ENCODE measurements around the gene ZNF135.

Gene ZNF135

DNA sequence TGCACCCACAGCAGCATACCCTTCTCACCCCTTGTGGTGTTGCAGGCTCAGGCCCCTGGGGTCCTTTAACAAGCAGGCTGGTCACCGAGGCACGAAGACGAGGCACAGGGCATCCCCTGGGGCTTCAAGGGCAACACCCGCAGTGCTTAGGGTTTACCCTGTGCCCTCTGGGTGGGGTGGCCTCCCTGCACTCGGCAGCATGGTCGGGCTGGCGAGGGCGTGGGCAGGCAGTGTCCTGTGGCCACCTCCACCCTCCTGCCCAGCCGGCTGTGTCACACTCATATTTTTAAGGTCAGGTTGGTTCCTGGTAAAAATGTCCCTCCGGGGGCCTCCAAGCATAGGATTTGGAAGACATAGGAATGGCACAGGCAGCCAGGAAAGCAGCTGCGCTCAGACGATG is 11.4 kb upstream of the ZNF135 start:
- no peak for DNase-seq

DNA sequence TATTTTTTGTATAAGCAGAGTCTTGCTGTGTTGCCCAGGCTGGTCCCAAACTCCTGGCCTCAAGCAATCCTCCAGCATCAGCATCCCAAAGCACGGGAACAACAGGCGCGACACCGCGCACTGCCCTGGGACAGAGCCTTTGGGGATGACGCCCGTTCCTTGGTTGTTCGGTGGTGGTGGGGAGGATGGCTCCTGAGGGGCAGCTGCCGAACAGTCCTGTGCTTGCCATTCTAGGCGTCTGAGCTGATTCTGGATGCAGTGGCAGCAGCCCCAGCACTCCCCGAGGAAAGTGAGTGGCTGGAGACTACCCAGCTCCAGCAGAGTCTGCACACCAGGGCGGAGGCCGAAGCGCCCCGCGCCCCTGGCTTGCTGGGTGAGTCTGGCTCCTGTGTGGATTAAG is 6.8 kb upstream of the ZNF135 start:
- no peak for DNase-seq

DNA sequence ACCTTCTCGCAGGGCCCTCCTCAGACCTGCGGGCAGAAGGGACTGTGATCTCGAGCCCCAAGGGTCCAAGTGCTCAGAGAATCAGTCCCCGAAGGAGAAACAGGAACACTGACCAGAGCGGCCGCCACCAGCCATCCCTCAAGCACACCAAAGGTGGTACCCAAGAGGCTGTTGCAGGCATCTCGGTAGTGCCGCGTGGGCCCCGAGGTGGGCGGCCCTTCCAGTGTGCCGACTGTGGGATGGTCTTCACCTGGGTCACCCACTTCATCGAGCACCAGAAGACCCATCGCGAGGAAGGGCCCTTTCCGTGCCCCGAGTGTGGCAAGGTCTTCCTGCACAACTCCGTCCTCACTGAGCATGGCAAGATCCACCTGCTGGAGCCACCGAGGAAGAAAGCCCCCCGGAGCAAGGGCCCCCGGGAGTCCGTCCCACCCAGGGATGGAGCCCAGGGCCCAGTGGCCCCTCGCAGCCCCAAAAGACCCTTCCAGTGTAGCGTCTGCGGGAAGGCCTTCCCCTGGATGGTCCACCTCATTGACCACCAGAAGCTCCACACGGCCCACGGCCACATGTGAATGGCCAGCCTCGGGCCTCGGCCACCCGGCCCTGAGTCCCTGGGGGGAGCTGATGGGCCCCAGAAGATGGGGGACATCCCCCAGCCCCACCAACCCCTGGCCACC is 5.5 kb upstream of the ZNF135 start:
- no peak for DNase-seq

DNA sequence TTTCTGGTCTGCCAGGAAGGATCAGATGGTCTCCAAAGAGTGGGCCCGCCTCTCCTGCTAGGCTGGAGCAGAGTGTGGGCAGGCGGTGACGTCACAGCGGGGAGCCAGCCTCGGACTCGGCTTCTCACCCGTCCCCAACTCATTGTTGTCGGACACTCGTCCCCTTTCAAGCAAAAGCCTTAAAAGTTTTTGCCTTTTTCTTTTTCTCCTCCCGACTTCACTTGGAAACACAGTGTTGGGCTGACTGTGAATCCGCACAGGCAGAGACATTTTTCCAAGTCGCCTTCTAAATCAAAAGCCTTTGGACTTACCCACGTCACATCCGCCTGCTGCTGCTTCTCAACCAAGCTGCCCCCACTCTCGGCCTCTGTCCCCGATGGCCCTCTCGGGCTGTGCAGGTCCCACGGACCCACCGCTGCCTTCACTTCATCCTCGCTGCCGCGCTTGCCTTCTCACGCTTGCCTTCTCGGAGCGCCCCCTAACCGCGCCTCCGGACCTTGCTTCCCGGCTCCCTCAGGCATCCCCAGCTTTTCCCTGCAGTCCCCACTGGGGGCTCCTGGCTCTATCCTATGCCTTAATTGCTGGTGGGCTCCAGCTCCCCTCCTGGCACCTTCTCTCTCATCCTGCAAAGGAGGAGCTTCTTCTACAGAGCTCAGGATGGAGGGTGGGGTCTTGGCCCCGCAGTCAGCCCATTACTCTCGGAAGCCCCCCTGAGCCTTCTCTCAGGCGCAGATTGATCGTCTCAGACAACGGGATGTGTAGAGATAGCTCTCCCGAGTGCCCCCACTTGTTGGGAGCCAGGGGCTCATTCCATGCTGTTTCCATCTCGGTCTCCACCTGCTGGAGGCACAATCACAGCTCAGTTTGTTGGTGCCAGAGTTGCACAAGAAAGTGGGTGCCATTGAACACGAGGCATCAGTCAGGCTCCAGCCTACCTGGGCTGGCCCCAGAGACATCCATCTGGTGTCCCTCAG is 3.9 kb upstream of the ZNF135 start:
- no peak for DNase-seq

DNA sequence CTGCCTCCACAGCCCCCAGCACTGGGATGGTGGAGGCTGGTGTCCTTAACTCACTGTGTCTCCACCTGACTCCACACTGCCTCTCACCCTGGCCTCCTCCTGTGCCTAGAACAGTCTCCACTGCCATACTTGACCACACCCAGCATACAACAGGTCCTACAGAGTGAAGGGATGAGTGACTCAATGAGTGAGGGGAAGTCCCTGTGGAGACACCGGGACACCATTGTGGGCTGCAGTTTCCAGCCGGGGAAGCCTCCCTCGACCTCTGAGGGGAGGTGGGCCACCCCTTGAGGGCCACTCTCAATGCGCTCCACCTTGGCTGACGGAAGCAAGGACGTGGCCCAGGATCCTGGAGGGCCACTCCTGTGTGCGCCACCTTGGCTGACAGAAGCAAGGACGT is 2.8 kb upstream of the ZNF135 start:
- no peak for DNase-seq

DNA sequence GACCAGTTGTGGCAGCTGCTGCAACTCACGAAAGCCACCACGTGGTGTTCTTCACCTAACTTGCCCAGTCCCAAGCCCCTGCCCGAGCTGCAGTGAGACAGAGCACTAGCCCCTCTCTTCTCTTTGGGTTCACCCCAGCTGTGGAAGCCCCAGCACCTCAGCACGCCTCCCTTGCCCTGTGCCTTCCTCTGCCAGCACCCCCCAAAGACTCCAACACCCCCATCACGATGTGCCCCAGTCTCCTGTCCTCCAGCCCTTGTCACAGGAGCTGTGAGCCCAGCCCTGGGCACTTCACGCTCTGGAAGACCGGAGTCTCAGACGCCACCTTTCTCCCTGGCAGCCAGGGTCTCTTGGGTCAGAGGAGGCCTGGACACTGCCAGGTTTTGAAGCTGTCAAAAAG is 2.2 kb upstream of the ZNF135 start:
- DNase-seq = no peak

DNA sequence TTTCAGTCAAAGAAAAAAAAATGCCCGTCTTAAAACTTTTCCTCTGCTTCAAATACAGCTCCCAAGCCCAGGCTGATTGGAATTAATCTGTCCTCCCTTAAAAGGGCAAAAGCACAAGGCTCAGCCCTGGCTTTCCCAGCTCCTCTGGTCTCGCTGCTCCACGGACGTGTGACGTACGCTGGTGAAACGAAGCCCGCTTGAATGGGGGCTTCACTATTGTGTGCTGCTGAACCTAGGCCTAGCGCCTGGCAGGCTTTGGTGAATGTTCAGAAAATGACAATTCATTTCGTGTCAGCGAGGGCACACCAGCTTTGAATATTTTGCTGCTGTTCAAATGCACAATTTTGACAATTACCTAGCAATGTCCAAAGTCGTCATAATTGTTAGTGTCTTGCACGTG is 615 bp upstream of the ZNF135 start:
- no peak for DNase-seq

DNA sequence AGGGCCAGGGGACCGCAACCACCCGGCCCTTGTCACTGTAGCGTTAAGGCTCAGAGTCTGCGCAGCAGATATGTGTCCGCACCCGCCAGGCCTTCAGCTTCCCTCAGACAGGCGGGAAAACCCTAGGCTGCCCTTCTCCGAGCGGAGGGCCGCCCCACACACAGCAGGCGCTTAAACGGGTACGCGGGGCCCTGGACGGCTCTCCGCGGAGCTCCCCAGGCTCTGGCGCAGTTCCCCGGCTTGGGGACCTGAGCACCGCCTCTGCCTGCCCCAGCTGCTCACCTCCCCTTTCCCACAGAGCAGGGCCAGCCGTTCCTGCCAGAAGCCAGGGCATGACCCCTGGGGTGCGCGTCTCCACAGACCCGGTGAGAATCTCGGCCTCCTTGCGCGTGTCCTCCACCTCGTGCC is 593 bp downstream of the ZNF135 start:
- DNase-seq = no peak

DNA sequence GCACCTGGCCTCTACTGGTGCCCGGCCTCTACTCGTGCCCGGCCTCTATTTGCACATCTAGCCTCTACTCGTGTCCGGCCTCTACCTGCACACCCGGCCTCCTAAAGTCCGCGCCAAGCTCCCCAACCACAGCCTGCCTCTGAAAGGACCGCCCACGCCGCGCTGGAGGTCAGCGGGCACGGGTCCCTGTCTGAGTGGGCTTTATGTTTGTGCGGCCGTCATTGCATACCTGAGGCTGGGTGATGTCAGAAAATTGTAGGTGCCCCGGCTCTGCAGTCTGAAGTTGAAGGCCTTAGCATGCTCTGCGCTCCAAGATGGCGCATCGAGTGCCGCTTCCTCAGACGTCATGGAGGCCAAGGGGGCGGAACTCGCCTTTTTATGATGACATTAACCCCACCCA is 1.1 kb downstream of the ZNF135 start:
- DNase-seq = no peak

DNA sequence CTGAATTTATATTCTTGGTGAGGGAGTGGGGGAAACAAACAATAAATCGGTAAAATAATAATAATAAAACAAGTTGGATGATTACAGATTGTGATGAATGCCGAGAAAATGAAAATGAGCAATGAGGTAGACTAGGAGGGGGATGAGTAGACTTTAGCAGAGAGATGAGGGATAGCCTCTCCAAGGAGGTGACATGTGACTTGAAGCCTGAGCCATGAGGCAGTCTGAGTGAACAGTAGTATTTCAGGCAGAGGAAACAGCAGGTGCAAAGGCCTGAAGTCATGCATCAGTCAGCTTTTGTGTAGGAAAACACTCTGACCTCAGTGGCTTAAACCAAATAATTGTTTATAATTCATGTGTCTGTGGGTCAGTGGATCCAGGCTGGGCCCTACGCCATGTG is 4.6 kb downstream of the ZNF135 start:
- DNase-seq = no peak

DNA sequence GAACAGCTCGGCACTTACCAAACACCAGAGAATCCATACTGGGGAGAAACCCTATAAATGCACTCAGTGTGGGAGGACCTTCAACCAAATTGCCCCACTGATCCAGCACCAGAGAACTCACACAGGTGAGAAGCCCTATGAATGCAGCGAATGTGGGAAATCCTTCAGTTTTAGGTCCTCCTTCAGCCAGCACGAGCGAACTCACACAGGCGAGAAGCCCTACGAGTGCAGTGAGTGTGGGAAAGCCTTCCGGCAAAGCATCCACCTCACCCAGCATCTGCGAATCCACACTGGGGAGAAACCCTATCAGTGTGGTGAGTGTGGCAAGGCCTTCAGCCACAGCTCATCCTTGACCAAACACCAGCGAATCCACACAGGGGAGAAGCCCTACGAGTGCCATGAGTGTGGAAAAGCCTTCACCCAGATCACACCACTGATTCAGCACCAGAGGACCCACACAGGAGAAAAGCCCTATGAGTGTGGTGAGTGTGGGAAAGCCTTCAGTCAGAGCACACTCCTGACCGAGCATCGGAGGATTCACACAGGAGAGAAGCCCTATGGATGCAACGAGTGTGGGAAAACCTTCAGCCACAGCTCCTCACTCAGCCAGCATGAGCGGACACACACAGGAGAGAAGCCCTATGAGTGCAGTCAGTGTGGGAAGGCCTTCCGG is 8.3 kb downstream of the ZNF135 start:
- DNase-seq = no peak

DNA sequence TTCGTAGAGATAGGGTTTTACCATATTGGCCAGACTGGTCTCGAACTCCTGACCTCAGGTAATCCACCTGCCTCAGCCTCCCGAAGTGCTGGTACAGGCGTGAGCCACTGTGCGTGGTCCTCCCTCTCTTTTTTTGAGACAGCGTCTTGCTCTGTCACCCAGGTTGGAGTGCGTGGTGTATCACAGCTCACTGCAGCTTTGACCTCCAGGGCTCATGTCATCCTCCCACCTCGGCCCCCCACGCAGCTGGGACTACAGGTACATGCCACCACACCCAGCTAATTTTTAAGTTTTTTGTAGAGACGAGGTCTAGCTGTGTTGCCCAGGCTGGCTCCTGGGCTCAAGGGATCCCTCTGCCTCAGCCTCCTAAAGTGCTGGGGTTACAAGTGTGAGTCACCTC is 20.7 kb downstream of the ZNF135 start:
- DNase-seq = no peak

DNA sequence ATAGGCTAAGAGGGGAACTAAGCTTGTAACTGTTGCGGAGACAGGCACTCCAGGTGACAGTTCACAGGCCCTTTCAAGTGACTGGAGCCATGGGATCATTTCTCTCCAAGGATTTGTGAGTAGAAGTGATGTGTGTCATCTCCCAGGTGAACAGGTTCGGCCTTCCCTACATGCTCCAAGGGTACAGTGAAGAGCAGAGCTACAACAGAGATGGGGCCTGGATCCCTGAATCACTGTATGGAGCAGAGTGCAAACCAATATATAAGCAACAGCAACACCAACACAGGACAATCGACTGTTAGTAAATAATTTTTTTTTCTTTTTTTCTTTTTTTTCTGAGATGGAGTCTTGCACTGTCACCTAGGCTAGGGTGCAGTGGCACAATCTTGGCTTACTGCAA is 23.9 kb downstream of the ZNF135 start:
- no peak for DNase-seq

DNA sequence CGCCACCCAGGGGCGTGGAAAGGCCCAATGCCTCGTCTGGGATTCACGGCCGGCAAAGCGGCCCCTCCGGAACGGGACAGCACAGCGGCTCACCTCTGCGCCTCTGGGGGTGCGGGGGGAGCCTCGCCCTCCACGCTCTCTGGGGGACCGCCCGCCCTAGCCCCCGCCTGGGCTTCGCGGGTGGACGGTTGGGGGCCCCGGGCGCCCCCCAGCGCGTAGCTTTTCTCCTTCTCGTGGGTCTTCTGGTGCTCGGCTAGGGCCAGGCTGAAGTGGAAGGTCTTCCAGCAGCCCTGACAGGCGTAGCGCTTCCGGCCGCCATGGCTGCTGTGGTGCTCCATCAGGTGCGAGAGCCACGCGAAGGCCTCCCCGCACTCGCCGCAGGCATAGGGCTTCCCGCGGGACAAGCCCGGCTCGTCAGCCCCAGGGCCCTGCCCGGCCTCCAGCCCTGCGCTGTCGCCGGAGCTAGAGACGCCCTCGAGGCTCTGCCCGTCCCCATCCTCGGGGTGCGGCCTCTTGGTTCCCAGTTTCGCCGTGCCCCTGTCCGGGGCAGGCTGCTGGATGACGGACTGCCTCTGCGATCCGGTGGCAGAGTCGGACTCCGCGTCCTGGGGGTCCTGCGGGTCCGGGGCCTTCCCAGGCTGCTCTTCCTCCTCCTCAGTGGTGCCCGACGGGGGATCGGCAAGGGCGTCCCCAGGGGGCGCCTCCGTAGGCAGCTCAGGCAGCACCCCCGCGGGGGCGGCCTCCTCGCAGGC is 25.7 kb downstream of the ZNF135 start:
- DNase-seq = no peak

DNA sequence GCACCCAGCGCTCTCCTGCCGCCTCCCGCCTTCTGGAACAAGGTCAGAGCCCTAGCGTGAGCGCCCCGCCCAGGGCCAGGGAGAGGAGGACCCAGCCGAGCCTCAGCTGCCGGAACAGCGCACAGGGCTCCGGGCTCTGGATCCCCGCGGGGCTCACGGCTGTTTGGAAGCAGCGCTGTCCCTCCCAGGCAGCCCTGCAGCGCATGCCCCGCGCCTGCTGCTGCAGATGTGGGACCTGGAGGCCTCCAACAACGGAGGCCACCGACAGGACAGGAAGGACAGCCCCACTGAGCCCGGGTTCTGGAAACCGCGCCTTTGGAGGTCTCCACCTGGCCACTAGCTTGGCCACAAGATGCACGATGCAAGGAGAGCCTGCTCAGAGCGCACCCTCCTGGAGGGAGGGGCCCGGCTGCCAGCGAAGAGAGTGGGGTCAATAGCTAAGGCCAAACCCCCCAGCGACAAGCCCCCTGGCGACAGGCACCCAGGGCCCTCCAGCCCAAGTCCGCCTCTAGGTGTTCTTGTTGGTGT is 26.3 kb downstream of the ZNF135 start:
- no peak for DNase-seq

DNA sequence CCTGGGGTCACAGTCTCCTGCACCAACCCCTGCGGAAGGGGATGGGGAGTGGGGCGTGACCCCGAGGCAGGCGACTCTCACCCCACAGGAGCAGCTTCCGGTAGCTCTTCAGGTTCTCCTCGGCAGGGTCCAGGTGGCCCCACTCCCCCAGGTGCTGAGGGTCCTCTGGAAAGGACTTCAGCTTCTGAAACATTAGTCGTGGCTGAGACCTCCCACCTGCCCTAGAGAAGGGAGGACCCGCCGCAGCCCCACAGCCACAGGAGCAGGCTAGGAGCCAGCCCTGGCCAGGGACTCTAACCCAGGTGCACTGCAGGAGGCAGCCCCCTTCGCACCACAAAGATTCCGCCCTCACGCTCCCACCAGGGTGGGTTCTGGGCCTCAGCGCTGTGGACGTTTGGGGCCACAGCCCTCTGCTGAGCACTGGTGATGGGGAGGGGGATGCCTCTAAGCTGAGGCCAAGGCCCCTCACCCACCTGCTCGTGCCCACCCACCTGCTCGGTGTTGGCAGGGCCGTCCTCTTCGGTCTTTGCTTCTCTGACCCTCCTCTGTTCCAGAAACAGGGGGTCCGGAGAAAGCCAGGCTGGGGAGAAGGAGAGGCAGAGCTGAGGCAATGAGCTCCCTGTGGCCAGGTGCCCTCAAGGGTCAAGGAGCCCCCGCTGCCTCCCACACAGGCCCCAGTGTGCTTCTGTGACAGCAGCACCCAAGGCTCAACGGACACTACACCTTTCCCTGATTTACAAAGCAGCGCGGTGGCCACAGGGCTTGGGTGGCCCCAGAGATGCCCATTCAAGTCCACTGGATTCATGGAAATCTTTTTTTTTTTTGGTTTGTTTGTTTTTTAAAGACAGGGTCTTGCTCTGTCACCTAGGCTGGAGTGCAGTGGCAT is 28.0 kb downstream of the ZNF135 start:
- DNase-seq = no peak

DNA sequence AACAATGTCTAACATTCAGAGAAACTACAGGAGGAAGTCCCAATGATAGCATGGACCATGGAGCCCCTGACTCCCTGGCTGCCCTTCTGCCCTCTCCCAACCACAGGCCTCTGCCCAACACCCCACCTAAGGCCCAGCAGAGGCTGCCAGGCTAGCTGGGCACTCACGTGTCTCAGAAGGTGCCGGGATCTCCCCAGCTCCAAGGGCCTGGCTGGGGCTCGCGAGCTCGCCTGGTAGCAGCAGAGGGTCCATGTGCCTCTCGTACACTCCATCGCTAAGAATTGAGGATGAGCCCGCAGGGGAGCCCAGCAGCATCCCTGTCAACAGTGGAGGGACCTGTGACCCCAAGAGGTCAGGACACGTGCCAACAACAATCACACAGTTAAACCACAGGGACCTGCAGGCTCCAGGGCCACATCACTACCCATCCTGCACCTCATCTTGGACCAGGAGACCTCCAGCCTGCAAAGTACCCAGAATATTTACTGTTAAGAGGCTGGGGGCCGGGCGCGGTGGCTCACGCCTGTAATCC is 29.5 kb downstream of the ZNF135 start:
- no peak for DNase-seq

DNA sequence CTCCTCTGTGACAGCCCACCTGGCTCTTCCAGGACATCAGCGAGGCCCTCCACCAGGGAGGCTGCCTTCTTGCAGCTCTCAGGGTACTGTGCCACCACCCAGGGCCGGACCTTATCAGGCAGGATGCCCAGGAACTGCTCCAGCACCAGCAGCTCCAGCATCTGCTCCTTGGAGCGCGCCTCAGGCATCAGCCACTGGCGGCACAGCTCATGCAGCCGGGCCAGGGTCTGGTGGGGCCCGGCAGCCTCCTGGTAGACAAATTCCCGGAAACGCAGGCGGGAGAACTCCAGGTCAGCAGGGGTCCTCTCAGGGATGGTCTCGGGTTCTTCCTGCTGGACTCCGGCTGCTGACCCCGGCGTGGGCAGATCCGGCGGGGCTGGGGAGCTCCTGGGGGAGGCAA is 30.8 kb downstream of the ZNF135 start:
- DNase-seq = no peak

DNA sequence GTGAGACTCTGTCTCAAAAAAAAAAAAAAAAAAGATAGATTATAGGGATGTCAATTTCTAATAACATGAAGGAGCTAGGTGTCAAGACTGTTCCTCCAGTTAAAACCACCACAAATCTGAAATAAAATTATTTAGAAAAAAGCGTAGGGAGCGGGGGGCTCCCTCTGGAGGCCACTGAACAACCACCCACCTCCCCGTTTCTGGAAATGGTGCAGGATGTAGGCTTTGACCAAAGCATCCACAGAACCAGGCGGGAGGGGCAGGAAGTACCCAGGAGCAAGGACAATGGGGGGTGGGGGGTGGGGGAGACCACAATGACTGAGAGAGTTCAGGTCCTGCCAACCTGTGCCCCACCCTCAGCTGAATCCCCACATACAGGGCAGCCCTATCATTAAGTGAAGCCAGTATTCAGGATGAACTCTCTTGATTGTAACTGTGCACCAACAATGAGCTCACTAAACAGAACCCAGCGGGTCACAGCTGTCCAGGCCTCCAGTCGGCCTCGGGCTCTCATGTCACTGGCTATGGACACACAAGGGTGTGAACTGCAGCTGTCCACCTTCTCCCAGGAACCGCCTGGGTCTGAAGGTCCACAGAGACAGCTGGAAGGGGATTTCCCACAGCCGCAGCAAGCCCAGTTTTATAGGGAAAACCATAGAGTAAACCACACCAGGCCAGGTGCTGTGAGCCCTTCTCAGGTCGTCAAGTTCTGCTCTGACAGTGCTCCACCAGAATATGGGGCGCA is 32.3 kb downstream of the ZNF135 start:
- no peak for DNase-seq

DNA sequence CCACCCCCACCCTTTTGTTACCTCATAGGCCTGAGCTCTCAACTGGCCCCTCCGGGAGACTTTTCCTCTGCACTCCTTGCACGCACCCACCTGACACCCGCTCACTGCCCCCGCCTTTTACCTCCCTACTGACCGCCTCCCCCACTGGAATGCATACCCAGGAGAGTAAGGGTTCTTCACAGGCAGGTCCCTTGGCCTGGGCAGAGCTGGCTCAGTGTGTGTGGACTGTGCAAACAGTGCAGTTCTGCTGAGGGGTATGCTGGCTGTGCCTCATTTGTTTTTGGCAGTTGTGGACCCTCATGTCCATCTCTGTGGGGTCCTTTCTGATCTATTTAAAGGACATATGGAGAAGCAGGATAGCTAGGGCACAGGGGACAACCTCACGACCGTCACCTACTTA is 34.0 kb downstream of the ZNF135 start:
- DNase-seq = no peak

DNA sequence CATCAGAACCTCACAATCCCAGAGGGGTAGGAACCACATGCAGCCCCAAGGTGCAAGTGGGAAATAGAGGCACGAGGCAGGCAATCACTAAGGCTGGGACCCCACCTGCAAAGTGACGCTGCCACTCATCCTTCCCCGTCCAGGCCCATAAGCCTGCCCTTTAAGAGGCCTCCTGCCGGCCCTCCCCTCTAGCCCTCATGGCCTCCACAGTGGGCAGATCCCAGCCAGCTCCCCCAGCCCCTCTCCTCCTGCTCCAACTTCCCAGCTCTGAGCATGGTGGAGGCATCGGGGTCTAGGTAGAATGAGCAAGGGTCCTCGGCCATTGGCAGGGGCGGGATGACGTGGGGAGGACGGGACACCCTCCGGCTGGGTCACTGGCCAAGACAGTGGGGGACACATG is 36.2 kb downstream of the ZNF135 start:
- DNase-seq = no peak
